ENCODE measurements around the gene TCTN3.

DNA sequence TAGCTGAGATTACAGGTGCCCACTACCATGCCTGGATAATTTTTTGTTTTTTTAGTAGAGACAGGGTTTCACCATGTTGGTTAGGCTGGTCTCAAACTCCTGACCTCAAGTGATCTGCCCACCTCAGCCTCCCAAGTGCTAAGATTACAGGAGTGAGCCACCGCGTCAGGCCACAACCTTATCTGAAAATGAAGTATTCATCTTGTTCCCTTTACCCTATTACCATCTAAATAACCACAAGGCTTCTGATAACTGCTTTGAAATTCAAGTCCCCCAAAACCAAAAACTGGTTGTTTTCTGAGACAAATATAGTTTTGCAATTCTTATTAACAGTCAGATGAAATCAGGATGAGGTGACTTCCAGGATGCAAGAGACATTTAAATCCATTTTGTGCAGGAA is 2.4 kb downstream of the TCTN3 start:
- TF ChIP-seq SIN3A (IDR thresholded peaks at IDR 0.05; ENCODE audit: borderline replicate concordance, insufficient read depth, low read length): no peak
- TF ChIP-seq TAF1 (IDR thresholded peaks at IDR 0.05; ENCODE audit: borderline replicate concordance, insufficient read depth, low read length): no peak
- TF ChIP-seq POLR2AphosphoS5 (IDR thresholded peaks at IDR 0.05; ENCODE audit: low read depth, low read length): no peak
